Rectal smooth muscle tissue (tissue), 1 donor: ENCODE data around the gene UNC93A.
A peak's percentile ranks its signal among the peaks of the same experiment; 100 is the strongest.
"Not testable (repeated sequence)": the region's sequence is repeated elsewhere in the genome, so short reads cannot be mapped to it uniquely, and the experiment has no call there.

Experiments used
- H3K27ac ChIP-seq: one replicate; pipeline ENCODE4 v1.7.0; 2013; ENCODE audit warnings: low read depth, low read length, inconsistent platforms
- H3K27me3 ChIP-seq: one replicate; pipeline ENCODE4 v1.7.0; 2013; ENCODE audit warnings: low read length; ENCODE audit not compliant: control insufficient read depth, insufficient read depth
- H3K36me3 ChIP-seq: one replicate; pipeline ENCODE4 v1.7.0; 2013; ENCODE audit warnings: low read length; ENCODE audit not compliant: control insufficient read depth, insufficient read depth
- H3K4me1 ChIP-seq: one replicate; pipeline ENCODE4 v1.7.0; 2013; ENCODE audit warnings: low read length; ENCODE audit not compliant: control insufficient read depth, insufficient read depth
- H3K4me3 ChIP-seq: one replicate; pipeline ENCODE4 v1.7.0; 2013; ENCODE audit warnings: low read length
- H3K9ac ChIP-seq: one replicate; pipeline ENCODE4 v1.7.0; 2013; ENCODE audit warnings: low read length

UNC93A gene

GRCh38 chr6:167300902-167301777 is 10.0 kb downstream of the UNC93A start:
- H3K4me3 ChIP-seq: no peak overlapping the region
- H3K36me3 ChIP-seq: no peaks in the 10 kb centered on the region
- H3K4me1 ChIP-seq: peaks cover 2% of the 10 kb centered on the region
- no peak overlapping the region for H3K27ac ChIP-seq
- no peak overlapping the region for H3K9ac ChIP-seq
- H3K27me3 ChIP-seq: no peaks in the 10 kb centered on the region

GRCh38 chr6:167302074-167302473 is 11.0 kb downstream of the UNC93A start:
- no peak overlapping the region for H3K27ac ChIP-seq
- no peak overlapping the region for H3K4me3 ChIP-seq
- H3K36me3 ChIP-seq: no peaks in the 10 kb centered on the region
- H3K27me3 ChIP-seq: no peaks in the 10 kb centered on the region
- H3K4me1 ChIP-seq: peaks cover 5% of the 10 kb centered on the region
- no peak overlapping the region for H3K9ac ChIP-seq

- Histone ChIP-seq H3K4me3 (no peak overlapping the region), H3K27ac (no peak overlapping the region), H3K4me1 (peaks cover 5% of the 10 kb centered on the region), H3K36me3 (no peaks in the 10 kb centered on the region), H3K27me3 (no peaks in the 10 kb centered on the region), H3K9ac (no peak overlapping the region)
These were observed 11.7 kb downstream of the UNC93A start for GRCh38 chr6:167302796-167303195.

GRCh38 chr6:167303675-167304625 is 12.8 kb downstream of the UNC93A start:
- Histone ChIP-seq H3K4me3 (no peak overlapping the region), H3K9ac (no peak overlapping the region), H3K27ac (no peak overlapping the region), H3K36me3 (no peaks in the 10 kb centered on the region), H3K27me3 (no peaks in the 10 kb centered on the region), H3K4me1 (peaks cover 5% of the 10 kb centered on the region)

GRCh38 chr6:167304912-167305311 is 13.8 kb downstream of the UNC93A start:
- Histone ChIP-seq H3K27ac (no peak overlapping the region), H3K27me3 (no peaks in the 10 kb centered on the region), H3K9ac (no peak overlapping the region), H3K36me3 (no peaks in the 10 kb centered on the region), H3K4me1 (peaks cover 5% of the 10 kb centered on the region), H3K4me3 (no peak overlapping the region)

- Histone ChIP-seq H3K4me3 (no peak overlapping the region), H3K27ac (no peak overlapping the region), H3K4me1 (peaks cover 5% of the 10 kb centered on the region), H3K27me3 (no peaks in the 10 kb centered on the region), H3K9ac (no peak overlapping the region), H3K36me3 (no peaks in the 10 kb centered on the region)
These were observed 14.7 kb downstream of the UNC93A start for GRCh38 chr6:167305796-167306195.

- H3K9ac ChIP-seq: no peak overlapping the region
- no peak overlapping the region for H3K4me3 ChIP-seq
- no peaks in the 10 kb centered on the region for H3K27me3 ChIP-seq
- peaks cover 6% of the 10 kb centered on the region for H3K4me1 ChIP-seq
- no peaks in the 10 kb centered on the region for H3K36me3 ChIP-seq
- no peak overlapping the region for H3K27ac ChIP-seq
These were observed 15.4 kb downstream of the UNC93A start for GRCh38 chr6:167306401-167306998.

- H3K9ac ChIP-seq: no peak overlapping the region
- H3K4me1 ChIP-seq: peaks cover 9% of the 10 kb centered on the region
- no peak overlapping the region for H3K27ac ChIP-seq
- no peaks in the 10 kb centered on the region for H3K36me3 ChIP-seq
- H3K4me3 ChIP-seq: no peak overlapping the region
- no peaks in the 10 kb centered on the region for H3K27me3 ChIP-seq
These were observed 16.3 kb downstream of the UNC93A start for GRCh38 chr6:167307342-167307955.

GRCh38 chr6:167308207-167308606 is 17.1 kb downstream of the UNC93A start:
- Histone ChIP-seq H3K4me3 (no peak overlapping the region), H3K4me1 (peaks cover 9% of the 10 kb centered on the region), H3K36me3 (no peaks in the 10 kb centered on the region), H3K9ac (no peak overlapping the region), H3K27me3 (no peaks in the 10 kb centered on the region), H3K27ac (no peak overlapping the region)

GRCh38 chr6:167309355-167310192 is 18.5 kb downstream of the UNC93A start:
- H3K4me3 ChIP-seq, H3K4me1 ChIP-seq, H3K9ac ChIP-seq, H3K36me3 ChIP-seq, H3K27me3 ChIP-seq: not testable (repeated sequence)
- H3K27ac ChIP-seq: peak overlapping the region; percentile 24

- Histone ChIP-seq H3K9ac (no peak overlapping the region), H3K27me3 (no peaks in the 10 kb centered on the region), H3K4me3 (no peak overlapping the region), H3K36me3 (no peaks in the 10 kb centered on the region), H3K4me1 (peaks cover 6% of the 10 kb centered on the region), H3K27ac (no peak overlapping the region)
These were observed 20.2 kb downstream of the UNC93A start for GRCh38 chr6:167311286-167311685.
